GM23338 (cell line): Measurements from ENCODE around the gene KIF6. TPM values are rescaled to one million over a fixed set of nuclear protein-coding genes. Genes with fewer than 3 reads are reported as not detected.

Experiments used
- ATAC-seq: fragments of 200-7000 bp; cut with Tn5 transposase; 3 replicates; pipeline ENCODE4 v1.9.1; 2020
- DNase-seq: peaks from one replicate; pipeline ENCODE4 v3.0.0-alpha.2; 2015; ENCODE audit warnings: low spot score
- H2AFZ ChIP-seq: fragments of 200-600 bp; sonication (generic); 2 replicates; pipeline ENCODE4 v1.8.0; 2016; ENCODE audit warnings: antibody characterized with exemption, mild to moderate bottlenecking, moderate library complexity
- H3F3A ChIP-seq: fragments of 200-600 bp; sonication (generic); replicated peaks from 2 replicates; pipeline ENCODE4 v1.8.0; 2017; ENCODE audit warnings: antibody characterized with exemption, mixed run types, low read depth
- H3K27ac ChIP-seq: fragments of 200-600 bp; sonication (generic); 2 replicates; pipeline ENCODE4 v1.6.1; 2016; ENCODE audit warnings: low read depth
- H3K27me3 ChIP-seq: fragments of 200-600 bp; sonication (generic); 2 replicates; pipeline ENCODE4 v1.8.0; 2016; ENCODE audit warnings: mild to moderate bottlenecking, mixed run types, moderate library complexity; ENCODE audit not compliant: insufficient read depth
- H3K36me3 ChIP-seq: fragments of 200-600 bp; sonication (generic); 2 replicates; pipeline ENCODE4 v1.8.0; 2016; ENCODE audit warnings: mild to moderate bottlenecking; ENCODE audit not compliant: insufficient read depth
- H3K4me1 ChIP-seq: fragments of 200-600 bp; sonication (generic); 2 replicates; pipeline ENCODE4 v1.8.0; 2016; ENCODE audit warnings: mild to moderate bottlenecking, moderate library complexity; ENCODE audit not compliant: insufficient read depth
- H3K4me2 ChIP-seq: fragments of 200-600 bp; sonication (generic); 2 replicates; pipeline ENCODE4 v1.7.1; 2017; ENCODE audit warnings: mixed run types
- H3K4me3 ChIP-seq: fragments of 200-600 bp; sonication (generic); 2 replicates; pipeline ENCODE4 v1.6.1; 2016; ENCODE audit warnings: mixed run types
- H3K79me2 ChIP-seq: fragments of 200-600 bp; sonication (generic); replicated peaks from 2 replicates; pipeline ENCODE4 v1.8.0; 2017; ENCODE audit warnings: mild to moderate bottlenecking; ENCODE audit not compliant: insufficient read depth
- H3K9me2 ChIP-seq: fragments of 200-600 bp; sonication (generic); 2 replicates; pipeline ENCODE4 v1.8.0; 2017; ENCODE audit not compliant: insufficient read depth
- H4K20me1 ChIP-seq: fragments of 200-600 bp; sonication (generic); replicated peaks from 2 replicates; pipeline ENCODE4 v1.8.0; 2017; ENCODE audit warnings: mild to moderate bottlenecking; ENCODE audit not compliant: insufficient read depth
- H3K27ac Mint-ChIP-seq: 2 replicates; pipeline ENCODE4 v1.8.0; 2020; ENCODE audit warnings: inconsistent platforms, mild to moderate bottlenecking, moderate library complexity, mixed read lengths
- H3K27me3 Mint-ChIP-seq: 3 replicates; pipeline ENCODE4 v1.8.0; 2022; ENCODE audit warnings: low read depth, mild to moderate bottlenecking, moderate library complexity, mixed read lengths, inconsistent platforms; ENCODE audit not compliant: insufficient read depth, poor library complexity
- H3K36me3 Mint-ChIP-seq: 3 replicates; pipeline ENCODE4 v1.8.0; 2021; ENCODE audit warnings: low read depth, mild to moderate bottlenecking, inconsistent platforms, moderate library complexity, mixed read lengths
- H3K4me1 Mint-ChIP-seq: 3 replicates; pipeline ENCODE4 v1.8.0; 2020; ENCODE audit warnings: mild to moderate bottlenecking, inconsistent platforms, mixed read lengths
- H3K4me3 Mint-ChIP-seq: 3 replicates; pipeline ENCODE4 v1.8.0; 2021; ENCODE audit warnings: moderate library complexity, mild to moderate bottlenecking, inconsistent platforms, mixed read lengths
- H3K9me3 Mint-ChIP-seq: 3 replicates; pipeline ENCODE4 v1.8.0; 2020; ENCODE audit warnings: moderate library complexity, mild to moderate bottlenecking, inconsistent platforms, mixed read lengths
- CREB1 ChIP-seq: fragments of 250-450 bp; sonication (Bioruptor Pico); IDR thresholded peaks from 2 replicates; pipeline ENCODE4 v1.5.0; 2020; ENCODE audit warnings: low read depth, mild to moderate bottlenecking, moderate library complexity
- EZH2 ChIP-seq: fragments of 200-600 bp; sonication (generic); IDR thresholded peaks from one replicate; pipeline ENCODE4 v1.8.0; 2017; ENCODE audit warnings: antibody characterized with exemption, mild to moderate bottlenecking, low read depth; ENCODE audit not compliant: unreplicated experiment
- EZH2phosphoT487 ChIP-seq: fragments of 200-600 bp; sonication (generic); IDR thresholded peaks from one replicate; pipeline ENCODE4 v1.8.1; 2018; ENCODE audit warnings: antibody characterized with exemption; ENCODE audit not compliant: unreplicated experiment
- JUNB ChIP-seq: IDR thresholded peaks from one replicate; pipeline ENCODE4 v1.6.1; 2016; ENCODE audit warnings: antibody characterized with exemption; ENCODE audit not compliant: unreplicated experiment
- NANOG ChIP-seq: IDR thresholded peaks from 2 replicates; pipeline ENCODE4 v1.6.1; 2016; ENCODE audit warnings: antibody characterized with exemption, borderline replicate concordance
- POLR2AphosphoS5 ChIP-seq: IDR thresholded peaks from 2 replicates; pipeline ENCODE4 v1.6.1; 2016; ENCODE audit warnings: antibody characterized with exemption, low read depth
- STAT1 ChIP-seq: IDR thresholded peaks from one replicate; pipeline ENCODE4 v1.6.1; 2016; ENCODE audit warnings: antibody characterized with exemption; ENCODE audit not compliant: unreplicated experiment
- ZNF114 ChIP-seq: fragments of 250-450 bp; sonication (Bioruptor Pico); IDR thresholded peaks from 2 replicates; pipeline ENCODE4 v1.5.0; 2020; ENCODE audit warnings: mild to moderate bottlenecking, moderate library complexity
- ZNF331 ChIP-seq: fragments of 250-450 bp; sonication (Bioruptor Pico); IDR thresholded peaks from 2 replicates; pipeline ENCODE4 v1.5.0; 2020; ENCODE audit warnings: low read depth, mild to moderate bottlenecking, moderate library complexity
- polyA plus RNA-seq: library from polyadenylated mRNA; unstranded; fragments of >200 nt; fragmentation: Nextera tagmentation; extraction: Ambion mirVana; gene quantifications from 2 replicates; pipeline ENCODE4 v1.2.1, GENCODE V29; 2016
- total RNA-seq: library from RNA; depleted of rRNA; stranded (reverse); fragments of >200 nt; shearing (Covaris generic); gene quantifications from 2 replicates; pipeline ENCODE4 v1.2.3, GENCODE V29; 2014
- TF ChIP-seq, protein P1 (sequence below): IDR thresholded peaks from one replicate; pipeline ENCODE4 v1.6.1; 2018; ENCODE audit warnings: antibody characterized with exemption; ENCODE audit not compliant: unreplicated experiment
- TF ChIP-seq, protein P2 (sequence below): fragments of 250-450 bp; sonication (Bioruptor Pico); IDR thresholded peaks from 2 replicates; pipeline ENCODE4 v1.5.0; 2020; ENCODE audit warnings: mild to moderate bottlenecking, moderate library complexity
- TF ChIP-seq, protein P3 (sequence below), 2 experiments: fragments of 200-600 bp in 1 of 2; sonication (generic) in 1 of 2; conservative IDR thresholded peaks; 2 replicates each; pipeline versions ENCODE4 v1.5.1 to v1.6.1; 2016 to 2017; ENCODE audit warnings: antibody characterized with exemption in 2 of 2, low read depth in 2 of 2, mild to moderate bottlenecking in 2 of 2, moderate library complexity in 1 of 2
- TF ChIP-seq, protein P4 (sequence below): IDR thresholded peaks from 2 replicates; pipeline ENCODE4 v1.6.1; 2016; ENCODE audit warnings: antibody characterized with exemption

Gene KIF6
- total and polyA plus RNA-seq, 2 experiments from 2014 or later: 0.87 to 1.7 TPM

DNA sequence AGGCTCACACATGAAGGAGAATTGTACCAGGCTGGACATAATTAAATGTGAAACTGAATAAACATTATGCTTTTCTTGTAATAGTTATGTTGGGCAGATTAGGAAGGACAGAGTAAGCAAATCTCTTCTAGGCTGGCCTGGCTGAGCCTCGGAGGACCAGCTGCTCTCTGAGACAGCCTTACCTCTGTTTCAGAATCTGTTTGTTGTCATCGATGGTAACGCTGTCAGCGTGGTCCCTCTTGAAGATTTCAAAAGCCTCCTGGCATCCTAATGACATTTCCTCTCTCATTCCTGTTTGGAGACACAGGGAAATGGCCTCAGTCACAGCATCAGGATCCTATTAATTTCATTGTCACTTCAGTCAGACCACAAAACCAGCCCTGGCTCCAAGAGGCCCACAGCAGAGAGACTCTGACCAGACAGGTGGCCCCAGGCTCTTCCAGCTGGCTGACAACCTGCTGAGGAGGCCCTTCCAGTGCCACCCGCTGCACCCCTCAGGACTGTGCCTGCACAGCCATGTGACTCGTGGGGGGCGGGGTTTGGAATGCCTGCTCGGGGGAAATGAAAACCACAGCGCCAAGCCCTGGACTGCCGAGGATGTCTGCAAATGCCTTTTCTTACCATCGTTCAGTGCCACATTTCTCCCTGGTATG is 294.2 kb downstream of the KIF6 start:
- Histone ChIP-seq H3K9me2 (no peaks in the 10 kb centered on the region), H2AFZ (peak overlapping the region; percentile 80), H3K36me3 (no peaks in the 10 kb centered on the region), H3K4me3 (no peak overlapping the region), H3K27ac (no peak overlapping the region), H3K4me2 (no peak overlapping the region), H3K79me2 (no peaks in the 10 kb centered on the region), H3F3A (no peaks in the 10 kb centered on the region), H3K4me1 (peaks cover 8% of the 10 kb centered on the region; the same call in 1 of the 2 replicates), H3K27me3 (no peaks in the 10 kb centered on the region), H4K20me1 (no peaks in the 10 kb centered on the region)
- Mint-ChIP-seq H3K4me1 (peaks cover 19% of the 10 kb centered on the region), H3K9me3 (no peaks in the 10 kb centered on the region; the same call in 2 of the 3 replicates), H3K4me3 (no peak overlapping the region), H3K27ac (no peak overlapping the region), H3K27me3 (no peaks in the 10 kb centered on the region), H3K36me3 (no peaks in the 10 kb centered on the region; the same call in 2 of the 3 replicates)
- TF ChIP-seq STAT1 (no peak), EZH2phosphoT487 (no peak), NANOG (no peak), ZNF331 (CRISPR knock-in tag) (no peak), EZH2 (no peak), JUNB (no peak), POLR2AphosphoS5 (no peak), ZNF114 (CRISPR knock-in tag) (no peak), CREB1 (CRISPR knock-in tag) (no peak)
- TF ChIP-seq, protein P1, sequence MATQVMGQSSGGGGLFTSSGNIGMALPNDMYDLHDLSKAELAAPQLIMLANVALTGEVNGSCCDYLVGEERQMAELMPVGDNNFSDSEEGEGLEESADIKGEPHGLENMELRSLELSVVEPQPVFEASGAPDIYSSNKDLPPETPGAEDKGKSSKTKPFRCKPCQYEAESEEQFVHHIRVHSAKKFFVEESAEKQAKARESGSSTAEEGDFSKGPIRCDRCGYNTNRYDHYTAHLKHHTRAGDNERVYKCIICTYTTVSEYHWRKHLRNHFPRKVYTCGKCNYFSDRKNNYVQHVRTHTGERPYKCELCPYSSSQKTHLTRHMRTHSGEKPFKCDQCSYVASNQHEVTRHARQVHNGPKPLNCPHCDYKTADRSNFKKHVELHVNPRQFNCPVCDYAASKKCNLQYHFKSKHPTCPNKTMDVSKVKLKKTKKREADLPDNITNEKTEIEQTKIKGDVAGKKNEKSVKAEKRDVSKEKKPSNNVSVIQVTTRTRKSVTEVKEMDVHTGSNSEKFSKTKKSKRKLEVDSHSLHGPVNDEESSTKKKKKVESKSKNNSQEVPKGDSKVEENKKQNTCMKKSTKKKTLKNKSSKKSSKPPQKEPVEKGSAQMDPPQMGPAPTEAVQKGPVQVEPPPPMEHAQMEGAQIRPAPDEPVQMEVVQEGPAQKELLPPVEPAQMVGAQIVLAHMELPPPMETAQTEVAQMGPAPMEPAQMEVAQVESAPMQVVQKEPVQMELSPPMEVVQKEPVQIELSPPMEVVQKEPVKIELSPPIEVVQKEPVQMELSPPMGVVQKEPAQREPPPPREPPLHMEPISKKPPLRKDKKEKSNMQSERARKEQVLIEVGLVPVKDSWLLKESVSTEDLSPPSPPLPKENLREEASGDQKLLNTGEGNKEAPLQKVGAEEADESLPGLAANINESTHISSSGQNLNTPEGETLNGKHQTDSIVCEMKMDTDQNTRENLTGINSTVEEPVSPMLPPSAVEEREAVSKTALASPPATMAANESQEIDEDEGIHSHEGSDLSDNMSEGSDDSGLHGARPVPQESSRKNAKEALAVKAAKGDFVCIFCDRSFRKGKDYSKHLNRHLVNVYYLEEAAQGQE: no peak
- TF ChIP-seq, protein P2, sequence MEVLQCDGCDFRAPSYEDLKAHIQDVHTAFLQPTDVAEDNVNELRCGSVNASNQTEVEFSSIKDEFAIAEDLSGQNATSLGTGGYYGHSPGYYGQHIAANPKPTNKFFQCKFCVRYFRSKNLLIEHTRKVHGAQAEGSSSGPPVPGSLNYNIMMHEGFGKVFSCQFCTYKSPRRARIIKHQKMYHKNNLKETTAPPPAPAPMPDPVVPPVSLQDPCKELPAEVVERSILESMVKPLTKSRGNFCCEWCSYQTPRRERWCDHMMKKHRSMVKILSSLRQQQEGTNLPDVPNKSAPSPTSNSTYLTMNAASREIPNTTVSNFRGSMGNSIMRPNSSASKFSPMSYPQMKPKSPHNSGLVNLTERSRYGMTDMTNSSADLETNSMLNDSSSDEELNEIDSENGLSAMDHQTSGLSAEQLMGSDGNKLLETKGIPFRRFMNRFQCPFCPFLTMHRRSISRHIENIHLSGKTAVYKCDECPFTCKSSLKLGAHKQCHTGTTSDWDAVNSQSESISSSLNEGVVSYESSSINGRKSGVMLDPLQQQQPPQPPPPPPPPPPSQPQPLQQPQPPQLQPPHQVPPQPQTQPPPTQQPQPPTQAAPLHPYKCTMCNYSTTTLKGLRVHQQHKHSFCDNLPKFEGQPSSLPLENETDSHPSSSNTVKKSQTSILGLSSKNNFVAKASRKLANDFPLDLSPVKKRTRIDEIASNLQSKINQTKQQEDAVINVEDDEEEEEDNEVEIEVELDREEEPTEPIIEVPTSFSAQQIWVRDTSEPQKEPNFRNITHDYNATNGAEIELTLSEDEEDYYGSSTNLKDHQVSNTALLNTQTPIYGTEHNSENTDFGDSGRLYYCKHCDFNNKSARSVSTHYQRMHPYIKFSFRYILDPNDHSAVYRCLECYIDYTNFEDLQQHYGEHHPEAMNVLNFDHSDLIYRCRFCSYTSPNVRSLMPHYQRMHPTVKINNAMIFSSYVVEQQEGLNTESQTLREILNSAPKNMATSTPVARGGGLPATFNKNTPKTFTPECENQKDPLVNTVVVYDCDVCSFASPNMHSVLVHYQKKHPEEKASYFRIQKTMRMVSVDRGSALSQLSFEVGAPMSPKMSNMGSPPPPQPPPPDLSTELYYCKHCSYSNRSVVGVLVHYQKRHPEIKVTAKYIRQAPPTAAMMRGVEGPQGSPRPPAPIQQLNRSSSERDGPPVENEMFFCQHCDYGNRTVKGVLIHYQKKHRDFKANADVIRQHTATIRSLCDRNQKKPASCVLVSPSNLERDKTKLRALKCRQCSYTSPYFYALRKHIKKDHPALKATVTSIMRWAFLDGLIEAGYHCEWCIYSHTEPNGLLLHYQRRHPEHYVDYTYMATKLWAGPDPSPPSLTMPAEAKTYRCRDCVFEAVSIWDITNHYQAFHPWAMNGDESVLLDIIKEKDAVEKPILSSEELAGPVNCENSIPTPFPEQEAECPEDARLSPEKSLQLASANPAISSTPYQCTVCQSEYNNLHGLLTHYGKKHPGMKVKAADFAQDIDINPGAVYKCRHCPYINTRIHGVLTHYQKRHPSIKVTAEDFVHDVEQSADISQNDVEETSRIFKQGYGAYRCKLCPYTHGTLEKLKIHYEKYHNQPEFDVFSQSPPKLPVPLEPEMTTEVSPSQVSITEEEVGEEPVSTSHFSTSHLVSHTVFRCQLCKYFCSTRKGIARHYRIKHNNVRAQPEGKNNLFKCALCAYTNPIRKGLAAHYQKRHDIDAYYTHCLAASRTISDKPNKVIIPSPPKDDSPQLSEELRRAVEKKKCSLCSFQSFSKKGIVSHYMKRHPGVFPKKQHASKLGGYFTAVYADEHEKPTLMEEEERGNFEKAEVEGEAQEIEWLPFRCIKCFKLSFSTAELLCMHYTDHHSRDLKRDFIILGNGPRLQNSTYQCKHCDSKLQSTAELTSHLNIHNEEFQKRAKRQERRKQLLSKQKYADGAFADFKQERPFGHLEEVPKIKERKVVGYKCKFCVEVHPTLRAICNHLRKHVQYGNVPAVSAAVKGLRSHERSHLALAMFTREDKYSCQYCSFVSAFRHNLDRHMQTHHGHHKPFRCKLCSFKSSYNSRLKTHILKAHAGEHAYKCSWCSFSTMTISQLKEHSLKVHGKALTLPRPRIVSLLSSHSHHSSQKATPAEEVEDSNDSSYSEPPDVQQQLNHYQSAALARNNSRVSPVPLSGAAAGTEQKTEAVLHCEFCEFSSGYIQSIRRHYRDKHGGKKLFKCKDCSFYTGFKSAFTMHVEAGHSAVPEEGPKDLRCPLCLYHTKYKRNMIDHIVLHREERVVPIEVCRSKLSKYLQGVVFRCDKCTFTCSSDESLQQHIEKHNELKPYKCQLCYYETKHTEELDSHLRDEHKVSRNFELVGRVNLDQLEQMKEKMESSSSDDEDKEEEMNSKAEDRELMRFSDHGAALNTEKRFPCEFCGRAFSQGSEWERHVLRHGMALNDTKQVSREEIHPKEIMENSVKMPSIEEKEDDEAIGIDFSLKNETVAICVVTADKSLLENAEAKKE: no peak
- TF ChIP-seq, protein P3, sequence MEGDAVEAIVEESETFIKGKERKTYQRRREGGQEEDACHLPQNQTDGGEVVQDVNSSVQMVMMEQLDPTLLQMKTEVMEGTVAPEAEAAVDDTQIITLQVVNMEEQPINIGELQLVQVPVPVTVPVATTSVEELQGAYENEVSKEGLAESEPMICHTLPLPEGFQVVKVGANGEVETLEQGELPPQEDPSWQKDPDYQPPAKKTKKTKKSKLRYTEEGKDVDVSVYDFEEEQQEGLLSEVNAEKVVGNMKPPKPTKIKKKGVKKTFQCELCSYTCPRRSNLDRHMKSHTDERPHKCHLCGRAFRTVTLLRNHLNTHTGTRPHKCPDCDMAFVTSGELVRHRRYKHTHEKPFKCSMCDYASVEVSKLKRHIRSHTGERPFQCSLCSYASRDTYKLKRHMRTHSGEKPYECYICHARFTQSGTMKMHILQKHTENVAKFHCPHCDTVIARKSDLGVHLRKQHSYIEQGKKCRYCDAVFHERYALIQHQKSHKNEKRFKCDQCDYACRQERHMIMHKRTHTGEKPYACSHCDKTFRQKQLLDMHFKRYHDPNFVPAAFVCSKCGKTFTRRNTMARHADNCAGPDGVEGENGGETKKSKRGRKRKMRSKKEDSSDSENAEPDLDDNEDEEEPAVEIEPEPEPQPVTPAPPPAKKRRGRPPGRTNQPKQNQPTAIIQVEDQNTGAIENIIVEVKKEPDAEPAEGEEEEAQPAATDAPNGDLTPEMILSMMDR (conservative IDR thresholded peaks at IDR 0.05; ENCODE audit: low read depth in 2 of 2): no peak
- TF ChIP-seq, protein P4, sequence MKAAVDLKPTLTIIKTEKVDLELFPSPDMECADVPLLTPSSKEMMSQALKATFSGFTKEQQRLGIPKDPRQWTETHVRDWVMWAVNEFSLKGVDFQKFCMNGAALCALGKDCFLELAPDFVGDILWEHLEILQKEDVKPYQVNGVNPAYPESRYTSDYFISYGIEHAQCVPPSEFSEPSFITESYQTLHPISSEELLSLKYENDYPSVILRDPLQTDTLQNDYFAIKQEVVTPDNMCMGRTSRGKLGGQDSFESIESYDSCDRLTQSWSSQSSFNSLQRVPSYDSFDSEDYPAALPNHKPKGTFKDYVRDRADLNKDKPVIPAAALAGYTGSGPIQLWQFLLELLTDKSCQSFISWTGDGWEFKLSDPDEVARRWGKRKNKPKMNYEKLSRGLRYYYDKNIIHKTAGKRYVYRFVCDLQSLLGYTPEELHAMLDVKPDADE: no peak
- peak; percentile 84 for ATAC-seq
- DNase-seq: peak; percentile 37
